Measurements from ENCODE around the gene PTPRT.

DNA sequence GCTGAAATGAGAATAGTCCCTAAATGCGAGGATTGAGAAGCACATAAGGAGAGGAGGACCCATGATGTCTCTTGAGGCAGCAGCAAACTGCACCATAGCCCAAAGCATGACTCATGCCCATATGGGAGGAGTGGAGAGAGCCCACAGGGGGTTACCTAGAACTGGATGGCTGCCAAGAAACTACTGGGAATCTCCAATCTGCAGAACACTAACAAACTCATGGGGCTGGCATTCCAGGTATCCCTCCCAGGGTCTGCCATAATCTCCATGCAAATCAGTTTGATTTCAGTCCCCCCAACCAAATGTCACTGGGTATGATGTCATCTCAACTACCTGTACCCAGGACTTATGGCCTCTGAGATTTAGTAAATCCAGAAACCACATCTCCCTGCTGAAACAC is 410.5 kb downstream of the PTPRT start:
- TF ChIP-seq, protein P1, sequence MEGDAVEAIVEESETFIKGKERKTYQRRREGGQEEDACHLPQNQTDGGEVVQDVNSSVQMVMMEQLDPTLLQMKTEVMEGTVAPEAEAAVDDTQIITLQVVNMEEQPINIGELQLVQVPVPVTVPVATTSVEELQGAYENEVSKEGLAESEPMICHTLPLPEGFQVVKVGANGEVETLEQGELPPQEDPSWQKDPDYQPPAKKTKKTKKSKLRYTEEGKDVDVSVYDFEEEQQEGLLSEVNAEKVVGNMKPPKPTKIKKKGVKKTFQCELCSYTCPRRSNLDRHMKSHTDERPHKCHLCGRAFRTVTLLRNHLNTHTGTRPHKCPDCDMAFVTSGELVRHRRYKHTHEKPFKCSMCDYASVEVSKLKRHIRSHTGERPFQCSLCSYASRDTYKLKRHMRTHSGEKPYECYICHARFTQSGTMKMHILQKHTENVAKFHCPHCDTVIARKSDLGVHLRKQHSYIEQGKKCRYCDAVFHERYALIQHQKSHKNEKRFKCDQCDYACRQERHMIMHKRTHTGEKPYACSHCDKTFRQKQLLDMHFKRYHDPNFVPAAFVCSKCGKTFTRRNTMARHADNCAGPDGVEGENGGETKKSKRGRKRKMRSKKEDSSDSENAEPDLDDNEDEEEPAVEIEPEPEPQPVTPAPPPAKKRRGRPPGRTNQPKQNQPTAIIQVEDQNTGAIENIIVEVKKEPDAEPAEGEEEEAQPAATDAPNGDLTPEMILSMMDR (conservative IDR thresholded peaks at IDR 0.05; ENCODE audit: low read depth, low read length), result no peak
- TF ChIP-seq EZH2 (IDR thresholded peaks at IDR 0.05; ENCODE audit: low read length, unreplicated experiment) (no peak), EZH2phosphoT487 (IDR thresholded peaks at IDR 0.05; ENCODE audit: borderline replicate concordance, low read length) (no peak)

Measured in PC-3 (cell line).